Activated CD8-positive, alpha-beta T cell treated with anti-CD3 and anti-CD28 coated beads, Interleukin-2, amount 10 ng/mL, durations not matched to agents 7 days and 5 days (primary cell): ENCODE results near the gene PLA2G4B. TPM values are rescaled to one million over a fixed set of nuclear protein-coding genes. Genes with fewer than 3 reads are reported as not detected.

Experiments used
- ATAC-seq: fragments of 150-1000 bp; cut with Tn5 transposase; one replicate; pipeline ENCODE4 v1.10.0; 2021; ENCODE audit warnings: moderate library complexity
- CTCF ChIA-PET: fragments of 350-600 bp; sonication (Branson Sonifier 250); formaldehyde crosslinking; loops from one replicate; lab custom pipeline; 2021; ENCODE audit warnings: antibody characterized with exemption; lab: Charles Lee
- POLR2A ChIA-PET: fragments of 350-600 bp; sonication (Branson Sonifier 250); formaldehyde crosslinking; loops from one replicate; lab custom pipeline; 2021; ENCODE audit warnings: antibody characterized with exemption; lab: Charles Lee
- DNase-seq: peaks from one replicate; pipeline ENCODE4 v3.0.0-alpha.2; 2020
- H3K27ac Mint-ChIP-seq: one replicate; pipeline ENCODE4 v1.8.0; 2021; ENCODE audit warnings: mild to moderate bottlenecking, mixed read lengths
- H3K27me3 Mint-ChIP-seq: one replicate; pipeline ENCODE4 v1.8.0; 2021; ENCODE audit warnings: low read depth, mixed read lengths
- H3K36me3 Mint-ChIP-seq: one replicate; pipeline ENCODE4 v1.8.0; 2021; ENCODE audit warnings: low read depth, mixed read lengths
- H3K4me1 Mint-ChIP-seq: one replicate; pipeline ENCODE4 v1.8.0; 2021; ENCODE audit warnings: low read depth, mixed read lengths
- H3K4me3 Mint-ChIP-seq: one replicate; pipeline ENCODE4 v1.8.0; 2021; ENCODE audit warnings: mild to moderate bottlenecking, mixed read lengths
- H3K9me3 Mint-ChIP-seq: one replicate; pipeline ENCODE4 v1.8.0; 2022; ENCODE audit warnings: mixed read lengths; ENCODE audit not compliant: insufficient read depth
- total RNA-seq, 2 experiments: library from RNA; stranded (reverse); gene quantifications; one replicate each; pipeline ENCODE4 v1.2.3, GENCODE V29; 2021

Gene PLA2G4B
- total RNA-seq, 2 experiments from 2014 or later, result 8.9 to 13.1 TPM

- ATAC-seq, result no peak
- no peaks in the 10 kb centered on the region for H3K4me1 Mint-ChIP-seq
- POLR2A ChIA-PET, result no interaction called here
- H3K9me3 Mint-ChIP-seq, result no peaks in the 10 kb centered on the region
- CTCF ChIA-PET, result interaction anchor here (1.0 to 1.3 kb wide), 2 partner anchors 32 to 61 kb away, joined by 3 read pairs; no protein-coding TSS in a partner anchor
- H3K27ac Mint-ChIP-seq, result no peak overlapping the region
- no peak overlapping the region for H3K4me3 Mint-ChIP-seq
- DNase-seq, result no peak
- no peaks in the 10 kb centered on the region for H3K27me3 Mint-ChIP-seq
- peaks cover 11% of the 10 kb centered on the region for H3K36me3 Mint-ChIP-seq
These were observed 4.9 kb downstream of the PLA2G4B start for GRCh38 chr15:41843571-41843970.

- no peak for ATAC-seq
- no peak overlapping the region for H3K27ac Mint-ChIP-seq
- H3K4me1 Mint-ChIP-seq, result no peaks in the 10 kb centered on the region
- no peak overlapping the region for H3K4me3 Mint-ChIP-seq
- ChIA-PET POLR2A (no interaction called here), CTCF (interaction anchor here (1.0 kb wide), 1 partner anchor 241 kb away, joined by 3 read pairs; no protein-coding TSS in a partner anchor)
- H3K36me3 Mint-ChIP-seq, result peaks cover 11% of the 10 kb centered on the region
- no peaks in the 10 kb centered on the region for H3K9me3 Mint-ChIP-seq
- H3K27me3 Mint-ChIP-seq, result no peaks in the 10 kb centered on the region
- DNase-seq, result no peak
These were observed 6.2 kb downstream of the PLA2G4B start for GRCh38 chr15:41844814-41845213.

DNA sequence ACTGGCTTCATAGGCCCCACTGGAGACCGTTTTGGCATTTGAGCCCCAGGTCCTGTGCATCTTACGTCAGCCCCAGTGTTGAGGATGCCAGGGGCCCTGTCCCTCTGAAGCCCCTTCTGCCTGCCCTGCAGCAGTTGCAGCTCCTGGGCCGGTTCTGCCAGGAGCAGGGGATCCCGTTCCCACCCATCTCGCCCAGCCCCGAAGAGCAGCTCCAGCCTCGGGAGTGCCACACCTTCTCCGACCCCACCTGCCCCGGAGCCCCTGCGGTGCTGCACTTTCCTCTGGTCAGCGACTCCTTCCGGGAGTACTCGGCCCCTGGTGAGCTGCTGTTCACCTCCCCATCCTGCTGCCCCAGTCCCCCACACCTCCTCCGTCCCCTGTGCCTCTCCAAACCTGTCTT lies 8.6 kb downstream of the PLA2G4B start:
- CTCF ChIA-PET, result no interaction called here

DNA sequence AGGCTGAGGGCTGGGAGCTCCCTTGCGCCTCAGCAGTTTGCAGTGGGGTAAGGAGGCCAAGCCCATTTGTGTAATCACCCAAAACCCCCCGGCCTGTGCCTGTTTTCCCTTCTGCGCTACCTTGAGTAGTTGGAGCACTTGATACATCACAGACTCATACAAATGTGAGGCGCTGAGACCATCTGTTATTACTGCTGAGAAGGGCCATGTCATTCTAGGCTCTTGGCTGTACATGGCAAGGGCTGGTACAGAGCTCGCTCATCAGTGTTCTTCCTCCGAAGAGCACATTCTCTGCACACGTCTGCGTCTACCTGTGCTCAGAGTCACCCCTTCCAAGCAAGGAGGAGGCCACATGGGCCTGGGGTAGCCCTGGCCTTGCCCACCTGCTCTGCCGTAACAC lies 9.3 kb downstream of the PLA2G4B start:
- POLR2A ChIA-PET, result no interaction called here

More for the DNA sequence above, 8.6 kb downstream of the PLA2G4B start:
- POLR2A ChIA-PET, result interaction anchor here (2.1 kb wide), 1 partner anchor 16 kb away, joined by 5 read pairs; no protein-coding TSS in a partner anchor
- no peak for ATAC-seq
- no peaks in the 10 kb centered on the region for H3K4me1 Mint-ChIP-seq
- H3K4me3 Mint-ChIP-seq, result no peak overlapping the region
- H3K9me3 Mint-ChIP-seq, result no peaks in the 10 kb centered on the region
- H3K27ac Mint-ChIP-seq, result no peak overlapping the region
- H3K27me3 Mint-ChIP-seq, result no peaks in the 10 kb centered on the region
- H3K36me3 Mint-ChIP-seq, result peaks cover 11% of the 10 kb centered on the region
- DNase-seq, result no peak

DNA sequence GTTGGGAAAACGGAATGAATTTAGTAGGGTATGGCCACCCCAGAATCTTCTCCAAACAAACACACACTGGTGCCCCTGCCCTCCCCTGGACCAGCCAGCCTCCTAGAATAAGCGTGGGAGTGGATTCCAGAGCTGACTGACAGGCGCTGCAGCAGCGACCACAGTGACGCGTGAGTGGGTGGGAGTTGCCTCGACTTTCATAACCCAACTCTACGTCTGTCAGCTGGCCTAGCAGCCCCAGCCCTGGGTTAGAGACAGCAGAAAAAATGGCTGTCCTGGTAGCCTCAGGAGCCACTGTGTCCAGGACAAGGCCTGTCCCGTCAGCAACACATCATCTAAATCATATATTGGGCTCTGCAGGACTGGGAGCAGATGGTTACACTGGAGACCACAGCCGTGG lies 10.0 kb downstream of the PLA2G4B start:
- Mint-ChIP-seq H3K4me1 (no peaks in the 10 kb centered on the region), H3K27me3 (no peaks in the 10 kb centered on the region), H3K27ac (no peak overlapping the region), H3K4me3 (no peak overlapping the region), H3K9me3 (no peaks in the 10 kb centered on the region), H3K36me3 (peaks cover 11% of the 10 kb centered on the region)
- ChIA-PET CTCF (interaction anchor here (0.9 kb wide), 1 partner anchor 25 kb away, joined by 3 read pairs; no protein-coding TSS in a partner anchor), POLR2A (no interaction called here)
- DNase-seq, result no peak
- no peak for ATAC-seq

More for the DNA sequence above, 9.3 kb downstream of the PLA2G4B start:
- CTCF ChIA-PET, result interaction anchor here (0.9 kb wide), 1 partner anchor 24 kb away, joined by 3 read pairs; no protein-coding TSS in a partner anchor
- Mint-ChIP-seq H3K27ac (no peak overlapping the region), H3K4me3 (no peak overlapping the region), H3K27me3 (no peaks in the 10 kb centered on the region), H3K36me3 (peaks cover 11% of the 10 kb centered on the region), H3K4me1 (no peaks in the 10 kb centered on the region), H3K9me3 (no peaks in the 10 kb centered on the region)
- no peak for DNase-seq
- no peak for ATAC-seq

GRCh38 chr15:41849204-41849603 lies 10.6 kb downstream of the PLA2G4B start:
- ChIA-PET POLR2A (no interaction called here), CTCF (no interaction called here)
- no peaks in the 10 kb centered on the region for H3K4me1 Mint-ChIP-seq
- no peak overlapping the region for H3K27ac Mint-ChIP-seq
- H3K9me3 Mint-ChIP-seq, result no peaks in the 10 kb centered on the region
- peaks cover 11% of the 10 kb centered on the region for H3K36me3 Mint-ChIP-seq
- no peak overlapping the region for H3K4me3 Mint-ChIP-seq
- ATAC-seq (no peak), DNase-seq (no peak)
- no peaks in the 10 kb centered on the region for H3K27me3 Mint-ChIP-seq

DNA sequence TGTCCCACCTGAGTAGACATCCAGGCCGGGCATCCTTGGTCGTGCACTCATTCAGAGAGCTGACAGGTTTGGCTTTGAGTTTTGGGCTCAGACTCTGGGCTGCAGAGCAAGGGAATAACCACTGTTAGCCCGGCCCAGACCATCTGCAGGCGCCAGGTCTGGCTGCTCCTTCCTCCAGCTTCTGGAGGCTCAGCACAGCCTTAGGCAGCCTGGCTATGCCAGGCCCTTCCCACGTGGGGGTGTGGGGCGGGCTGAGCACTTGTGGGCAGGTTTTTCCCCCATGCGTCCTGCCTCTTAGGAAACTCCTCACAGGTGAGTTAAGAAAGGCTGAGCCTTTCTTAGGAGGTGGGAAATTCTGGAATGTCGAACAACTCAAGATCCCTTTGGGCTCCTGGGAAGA lies 11.2 kb downstream of the PLA2G4B start:
- DNase-seq (no peak), ATAC-seq (no peak)
- H3K27me3 Mint-ChIP-seq, result no peaks in the 10 kb centered on the region
- CTCF ChIA-PET, result interaction anchor here (3.3 kb wide), 1 partner anchor 76 kb away, joined by 11 read pairs; the partner anchor contains the start of gene MAPKBP1
- no peak overlapping the region for H3K4me3 Mint-ChIP-seq
- no peaks in the 10 kb centered on the region for H3K4me1 Mint-ChIP-seq
- H3K9me3 Mint-ChIP-seq, result no peaks in the 10 kb centered on the region
- peaks cover 11% of the 10 kb centered on the region for H3K36me3 Mint-ChIP-seq
- POLR2A ChIA-PET, result no interaction called here
- H3K27ac Mint-ChIP-seq, result no peak overlapping the region

DNA sequence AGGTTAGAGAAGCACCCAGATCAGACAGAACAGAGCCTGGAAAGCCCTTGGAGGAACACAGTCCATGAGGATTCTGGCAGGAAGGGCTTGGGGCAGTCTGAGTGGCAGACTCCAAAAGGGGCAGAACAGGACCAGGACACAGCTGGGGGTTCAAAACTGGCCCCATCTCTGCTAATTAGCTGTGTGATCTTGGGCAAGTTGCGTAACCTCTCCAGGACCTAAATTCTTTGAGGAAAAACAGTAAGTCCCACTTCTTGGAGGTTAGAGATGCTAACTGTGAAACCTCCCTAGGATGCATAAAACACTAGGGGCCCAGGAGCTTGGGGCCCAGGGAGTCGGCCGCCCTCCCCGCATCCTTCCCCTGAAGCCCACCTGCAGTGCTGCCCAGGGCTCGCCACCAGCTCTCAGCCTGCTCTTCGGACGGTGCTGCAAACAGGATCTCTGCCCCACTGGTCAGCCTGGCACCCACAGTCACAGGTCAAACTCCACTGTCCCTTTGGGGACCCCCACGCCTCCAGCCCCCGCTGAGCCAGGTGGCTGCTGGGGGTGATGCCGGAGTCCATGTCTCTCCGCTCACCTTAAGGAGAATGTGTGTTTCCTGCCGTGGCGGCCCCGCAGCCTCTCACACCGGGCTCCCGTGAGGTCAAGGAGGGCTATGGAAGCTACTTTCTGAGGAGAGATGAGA lies 12.0 kb downstream of the PLA2G4B start:
- Mint-ChIP-seq H3K4me1 (no peaks in the 10 kb centered on the region), H3K4me3 (no peak overlapping the region), H3K27ac (no peak overlapping the region), H3K36me3 (peaks cover 11% of the 10 kb centered on the region), H3K9me3 (no peaks in the 10 kb centered on the region), H3K27me3 (no peaks in the 10 kb centered on the region)
- no peak for DNase-seq
- ChIA-PET CTCF (interaction anchor here (0.6 to 3.3 kb wide), 3 partner anchors 39 to 284 kb away, joined by 3 to 11 read pairs (median 6); partner anchors contain the start of gene MAPKBP1), POLR2A (interaction anchor here (1.0 kb wide), 1 partner anchor 13 kb away, joined by 3 read pairs; no protein-coding TSS in a partner anchor)
- ATAC-seq, result no peak

- Mint-ChIP-seq H3K9me3 (no peaks in the 10 kb centered on the region), H3K4me1 (no peaks in the 10 kb centered on the region), H3K27me3 (no peaks in the 10 kb centered on the region), H3K36me3 (peaks cover 10% of the 10 kb centered on the region), H3K27ac (no peak overlapping the region), H3K4me3 (no peak overlapping the region)
- no peak for ATAC-seq
- no peak for DNase-seq
- ChIA-PET POLR2A (interaction anchor here (1.0 kb wide), 1 partner anchor 12 kb away, joined by 3 read pairs; no protein-coding TSS in a partner anchor), CTCF (interaction anchor here (0.6 to 3.3 kb wide), 4 partner anchors 39 to 284 kb away, joined by 3 to 11 read pairs (median 4); partner anchors contain the start of gene MAPKBP1)
These were observed 12.5 kb downstream of the PLA2G4B start for GRCh38 chr15:41851167-41851523.

DNA sequence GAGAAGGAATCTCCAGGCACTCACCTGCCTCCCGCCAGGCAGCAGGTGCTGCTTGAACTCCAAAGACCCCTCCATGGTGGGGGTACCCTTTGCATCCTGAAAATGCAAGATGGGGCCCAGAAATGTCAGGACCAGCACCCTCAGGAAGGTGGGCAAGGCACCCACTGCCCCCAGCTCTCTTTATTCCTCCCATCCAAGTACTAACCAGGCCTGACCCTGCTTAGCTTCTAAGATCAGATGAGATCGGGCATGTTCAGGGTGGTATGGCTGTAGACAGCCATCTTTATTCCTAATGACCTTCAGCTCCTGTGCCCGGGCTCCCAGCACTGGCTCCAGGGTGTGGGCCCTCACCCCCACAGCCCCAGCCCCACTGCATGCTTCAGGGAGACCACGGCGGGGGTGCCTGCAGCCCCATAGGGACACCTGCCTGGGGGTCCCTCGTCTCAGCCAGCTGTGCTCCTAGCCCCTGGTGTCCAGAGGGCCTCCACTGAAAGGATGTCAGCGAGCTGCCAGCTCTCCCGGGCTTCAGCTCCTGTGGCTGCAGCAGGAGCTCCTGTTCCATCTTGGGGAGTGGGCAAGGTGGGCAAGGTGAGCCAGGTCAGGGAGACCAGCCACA lies 13.2 kb downstream of the PLA2G4B start:
- no peak for ATAC-seq
- H3K9me3 Mint-ChIP-seq, result no peaks in the 10 kb centered on the region
- no peak for DNase-seq
- H3K36me3 Mint-ChIP-seq, result peaks cover 7% of the 10 kb centered on the region
- ChIA-PET POLR2A (interaction anchor here (1.0 kb wide), 1 partner anchor 11 kb away, joined by 3 read pairs; no protein-coding TSS in a partner anchor), CTCF (interaction anchor here (0.9 to 3.3 kb wide), 3 partner anchors 40 to 85 kb away, joined by 3 to 11 read pairs (median 6); partner anchors contain the start of gene MAPKBP1)
- H3K27ac Mint-ChIP-seq, result no peak overlapping the region
- H3K4me3 Mint-ChIP-seq, result no peak overlapping the region
- H3K27me3 Mint-ChIP-seq, result no peaks in the 10 kb centered on the region
- no peaks in the 10 kb centered on the region for H3K4me1 Mint-ChIP-seq

DNA sequence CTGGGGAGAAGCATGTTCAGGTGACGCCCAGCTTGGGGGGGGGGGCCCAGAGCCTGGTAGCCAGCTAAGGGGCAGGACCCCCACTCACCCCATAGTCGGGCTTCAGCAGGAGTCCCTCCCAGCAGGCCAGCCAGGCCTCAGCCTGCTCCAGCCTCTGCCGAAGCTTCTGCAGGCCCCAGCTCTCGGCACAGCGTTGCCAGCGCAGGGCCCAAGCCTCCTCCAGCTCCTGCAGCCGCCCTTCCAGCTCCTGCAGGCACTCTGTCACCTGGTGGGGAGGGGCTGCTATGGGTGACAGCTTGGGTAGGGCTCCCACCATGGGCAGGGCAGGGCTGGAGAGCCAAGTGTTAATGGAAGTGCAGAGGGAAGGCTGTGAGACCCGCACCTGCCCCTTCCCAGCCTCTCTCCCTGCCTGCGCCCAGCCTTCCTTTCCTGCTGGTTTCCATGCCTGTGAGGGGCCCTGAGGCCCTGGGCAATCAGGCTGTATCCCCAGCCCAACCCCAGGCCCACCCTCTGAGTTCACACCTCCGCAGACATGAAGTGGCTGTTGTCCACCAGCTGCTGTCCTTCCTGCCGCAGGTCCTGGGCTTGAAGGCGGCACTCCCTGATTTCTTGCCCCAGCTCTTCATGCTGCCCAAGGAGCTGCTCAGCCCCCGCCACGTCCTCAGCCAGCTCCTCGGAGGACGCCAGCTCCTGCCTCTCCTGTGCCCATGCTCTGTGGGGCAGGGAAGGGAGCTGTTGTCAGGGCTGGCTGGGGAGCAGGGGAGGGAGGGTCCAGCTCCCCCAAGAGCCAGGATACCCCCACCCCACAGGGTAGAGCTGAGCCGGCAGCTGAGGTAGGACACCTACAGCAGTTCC lies 14.3 kb downstream of the PLA2G4B start:
- no peak for DNase-seq
- ChIA-PET CTCF (interaction anchor here (1.7 to 3.3 kb wide), 2 partner anchors 52 to 80 kb away, joined by 8 to 11 read pairs; partner anchors contain the start of gene MAPKBP1), POLR2A (interaction anchor here (1.3 kb wide), 1 partner anchor 25 kb away, joined by 3 read pairs; the partner anchor contains the start of gene JMJD7)
- H3K4me3 Mint-ChIP-seq, result no peak overlapping the region
- no peaks in the 10 kb centered on the region for H3K4me1 Mint-ChIP-seq
- no peaks in the 10 kb centered on the region for H3K9me3 Mint-ChIP-seq
- H3K27ac Mint-ChIP-seq, result no peak overlapping the region
- no peaks in the 10 kb centered on the region for H3K27me3 Mint-ChIP-seq
- peaks cover 5% of the 10 kb centered on the region for H3K36me3 Mint-ChIP-seq
- no peak for ATAC-seq
